ENCODE data around the gene PLPP1.

Gene PLPP1

DNA sequence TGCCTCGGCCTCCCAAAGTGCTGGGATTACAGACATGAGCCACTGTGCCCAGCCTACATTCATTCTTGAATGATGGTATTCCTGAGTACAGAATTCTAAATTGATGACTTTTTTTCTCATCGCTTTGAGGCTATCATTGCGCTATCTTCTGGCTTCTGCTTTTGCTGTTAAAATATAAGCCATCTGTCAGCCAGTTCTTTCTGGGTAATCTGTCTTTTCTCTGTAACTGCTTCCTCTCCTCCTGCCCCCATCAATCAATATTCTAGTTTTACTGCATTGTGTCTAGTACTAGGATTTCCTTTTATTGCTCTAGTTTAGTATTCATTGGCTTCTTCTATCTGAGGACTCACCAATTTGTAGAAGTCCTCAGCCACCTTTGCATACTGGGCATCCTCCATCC is 89.0 kb downstream of the PLPP1 start:
- H3K4me3 ChIP-seq (ENCODE audit: low read depth, low read length) = no peak overlapping the region
- no peak for DNase-seq (ENCODE audit: low read depth)
- TF ChIP-seq, protein P1, sequence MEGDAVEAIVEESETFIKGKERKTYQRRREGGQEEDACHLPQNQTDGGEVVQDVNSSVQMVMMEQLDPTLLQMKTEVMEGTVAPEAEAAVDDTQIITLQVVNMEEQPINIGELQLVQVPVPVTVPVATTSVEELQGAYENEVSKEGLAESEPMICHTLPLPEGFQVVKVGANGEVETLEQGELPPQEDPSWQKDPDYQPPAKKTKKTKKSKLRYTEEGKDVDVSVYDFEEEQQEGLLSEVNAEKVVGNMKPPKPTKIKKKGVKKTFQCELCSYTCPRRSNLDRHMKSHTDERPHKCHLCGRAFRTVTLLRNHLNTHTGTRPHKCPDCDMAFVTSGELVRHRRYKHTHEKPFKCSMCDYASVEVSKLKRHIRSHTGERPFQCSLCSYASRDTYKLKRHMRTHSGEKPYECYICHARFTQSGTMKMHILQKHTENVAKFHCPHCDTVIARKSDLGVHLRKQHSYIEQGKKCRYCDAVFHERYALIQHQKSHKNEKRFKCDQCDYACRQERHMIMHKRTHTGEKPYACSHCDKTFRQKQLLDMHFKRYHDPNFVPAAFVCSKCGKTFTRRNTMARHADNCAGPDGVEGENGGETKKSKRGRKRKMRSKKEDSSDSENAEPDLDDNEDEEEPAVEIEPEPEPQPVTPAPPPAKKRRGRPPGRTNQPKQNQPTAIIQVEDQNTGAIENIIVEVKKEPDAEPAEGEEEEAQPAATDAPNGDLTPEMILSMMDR (conservative IDR thresholded peaks at IDR 0.05; ENCODE audit: low read depth, low read length) = no peak

DNA sequence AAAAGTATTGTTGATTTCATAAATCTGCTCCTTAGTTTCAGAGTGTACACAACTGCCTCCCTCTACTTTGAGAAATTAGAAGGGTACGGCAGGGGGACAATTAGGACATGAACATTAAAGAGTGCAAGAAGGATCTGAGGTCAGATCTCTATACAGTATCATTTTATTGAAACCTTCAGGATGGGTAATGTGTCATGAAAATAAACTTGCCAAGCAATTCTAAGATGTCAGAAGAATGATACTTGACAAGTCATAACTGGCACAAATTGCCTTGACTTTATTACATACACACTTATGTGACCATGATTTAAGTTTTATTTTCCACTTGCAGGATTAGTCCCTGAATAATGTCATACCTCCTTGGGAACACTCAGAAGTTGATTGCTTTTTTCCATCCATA is 92.8 kb downstream of the PLPP1 start:
- TF ChIP-seq, protein P1 (conservative IDR thresholded peaks at IDR 0.05; ENCODE audit: low read depth, low read length) = no peak
- no peak for DNase-seq (ENCODE audit: low read depth)
- no peak overlapping the region for H3K4me3 ChIP-seq (ENCODE audit: low read depth, low read length)

DNA sequence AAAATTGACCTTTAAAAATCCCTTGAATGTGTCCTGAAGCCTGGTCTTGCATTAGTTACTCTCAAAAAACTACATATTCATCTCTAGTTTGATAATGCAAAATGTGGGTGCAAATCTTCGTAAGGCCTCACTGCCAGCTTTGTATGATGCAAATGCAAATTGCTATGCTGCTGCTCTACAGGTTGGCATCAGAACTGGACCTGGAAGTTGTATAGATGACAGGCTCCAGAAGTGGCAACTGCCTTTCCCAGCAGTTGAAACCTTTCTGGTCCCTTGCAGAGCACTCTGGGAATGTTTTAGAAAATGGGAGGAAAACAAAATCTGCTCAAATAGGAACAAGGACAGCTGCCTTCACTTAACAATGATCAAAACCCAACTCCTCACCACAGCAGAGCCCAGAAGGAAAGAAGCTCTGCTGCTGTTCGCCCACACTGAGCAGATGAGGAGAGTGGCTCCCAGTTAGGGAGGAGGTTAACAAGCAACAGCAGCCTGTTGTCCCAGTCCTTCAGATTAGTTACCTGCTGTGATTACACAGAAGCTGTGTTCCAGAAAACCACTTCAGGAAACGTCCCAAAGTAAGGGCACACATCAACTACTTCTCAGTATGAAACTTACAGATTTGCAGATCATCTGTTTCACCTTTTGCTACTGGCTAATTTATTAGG is 93.5 kb downstream of the PLPP1 start:
- H3K4me3 ChIP-seq (ENCODE audit: low read depth, low read length) = no peak overlapping the region
- DNase-seq (ENCODE audit: low read depth) = no peak
- TF ChIP-seq, protein P1 (conservative IDR thresholded peaks at IDR 0.05; ENCODE audit: low read depth, low read length) = no peak

DNA sequence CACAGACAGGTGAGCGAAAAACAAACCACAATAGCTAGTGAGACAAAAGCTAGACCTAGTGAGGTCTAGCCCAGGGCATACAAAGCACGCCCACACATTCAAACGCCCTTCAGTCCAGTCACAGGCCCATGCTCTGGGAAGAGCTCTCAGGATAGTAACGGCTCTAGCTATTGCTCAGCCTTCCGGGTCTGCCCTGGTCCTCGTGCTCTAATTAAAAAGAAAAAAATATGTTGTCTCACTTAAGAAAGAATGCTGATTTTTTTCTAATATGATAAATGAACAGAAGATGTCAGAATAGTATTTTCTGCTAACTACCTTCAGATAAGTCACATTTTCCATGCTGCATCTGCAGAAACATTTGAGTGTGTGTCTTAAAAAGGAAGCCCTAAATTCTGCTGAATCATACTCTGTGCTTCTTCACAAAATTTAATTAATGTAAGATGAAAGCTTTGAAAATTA is 94.5 kb downstream of the PLPP1 start:
- TF ChIP-seq, protein P1 (conservative IDR thresholded peaks at IDR 0.05; ENCODE audit: low read depth, low read length) = no peak
- H3K4me3 ChIP-seq (ENCODE audit: low read depth, low read length) = no peak overlapping the region
- DNase-seq (ENCODE audit: low read depth) = peak; percentile 32

DNA sequence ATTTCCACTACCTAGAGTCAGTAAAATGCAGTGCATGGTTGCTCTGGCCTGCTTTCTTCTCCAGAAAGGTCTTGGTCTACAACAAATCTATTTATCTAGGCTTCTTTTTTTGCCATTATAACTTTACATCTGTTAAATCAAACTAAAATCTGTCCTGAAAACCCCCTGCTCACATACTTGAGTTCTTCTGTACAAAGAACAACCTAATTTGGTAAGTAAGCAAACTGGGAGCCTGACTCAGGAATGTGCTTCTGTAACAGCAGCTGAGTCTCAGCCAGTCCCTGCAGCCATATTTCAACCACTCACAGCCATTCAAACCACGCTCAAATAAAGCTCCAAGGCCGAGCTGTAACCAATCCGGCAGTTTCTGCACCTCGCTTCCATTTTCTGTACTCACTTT is 95.8 kb downstream of the PLPP1 start:
- peak; percentile 91 for DNase-seq (ENCODE audit: low read depth)
- no peak overlapping the region for H3K4me3 ChIP-seq (ENCODE audit: low read depth, low read length)
- TF ChIP-seq, protein P1 (conservative IDR thresholded peaks at IDR 0.05; ENCODE audit: low read depth, low read length) = no peak

DNA sequence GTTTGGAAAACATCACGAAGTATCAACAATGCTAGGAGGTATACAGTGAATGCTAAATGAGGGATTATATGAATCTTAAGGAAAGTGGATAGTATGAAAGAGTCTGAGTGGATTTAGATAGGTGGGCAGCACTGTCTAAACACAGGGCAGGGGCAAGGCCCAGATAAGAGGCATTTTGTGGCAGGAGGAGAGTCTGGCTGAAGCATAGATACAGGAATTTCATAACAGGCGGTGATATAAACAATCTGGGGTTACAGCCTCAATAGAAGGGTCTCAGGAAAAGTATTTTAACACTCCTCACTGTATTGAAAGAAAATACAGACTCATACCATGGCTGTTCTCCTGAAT is 96.9 kb downstream of the PLPP1 start:
- no peak for DNase-seq (ENCODE audit: low read depth)
- H3K4me3 ChIP-seq (ENCODE audit: low read depth, low read length) = no peak overlapping the region
- TF ChIP-seq, protein P1 (conservative IDR thresholded peaks at IDR 0.05; ENCODE audit: low read depth, low read length) = no peak

DNA sequence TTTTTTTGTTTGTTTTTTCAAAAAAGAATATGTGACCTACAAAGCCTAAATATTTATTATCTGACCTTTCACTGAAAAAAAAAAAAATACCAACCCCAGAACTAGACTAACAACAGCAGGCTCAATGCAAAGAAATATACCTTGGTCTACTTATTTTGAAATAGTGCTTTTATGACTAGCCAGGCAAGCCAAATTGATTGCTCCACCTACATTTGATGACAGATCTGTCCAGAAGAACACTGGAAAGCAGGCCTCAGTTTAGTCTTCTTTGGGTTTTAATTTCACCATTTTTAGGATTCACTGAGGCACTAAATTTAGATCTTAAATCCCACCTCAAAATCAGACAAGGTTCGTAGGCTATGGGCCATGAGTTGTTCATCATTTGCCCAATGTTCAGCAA is 97.3 kb downstream of the PLPP1 start:
- TF ChIP-seq, protein P1 (conservative IDR thresholded peaks at IDR 0.05; ENCODE audit: low read depth, low read length) = no peak
- no peak for DNase-seq (ENCODE audit: low read depth)
- H3K4me3 ChIP-seq (ENCODE audit: low read depth, low read length) = no peak overlapping the region
